ENCODE results near the gene SLC9A9. TPM values are rescaled to one million over a fixed set of nuclear protein-coding genes. Genes with fewer than 3 reads are reported as not detected.

The SLC9A9 gene
- total and polyA plus RNA-seq, 10 of the 15 experiments (the other 5 are each of a cell fraction or from before 2014, with no cell fraction given), result 3.5 to 14.2 (median 9.3) TPM

GRCh38 chr3:143875546-143875945 is 27.3 kb upstream of the SLC9A9 start:
- Histone ChIP-seq H3K4me3 (no peak overlapping the region), H3K9me3 (replicated peaks; ENCODE audit: control insufficient read depth, insufficient read depth, low read length) (no peaks in the 10 kb centered on the region), H4K20me1 (ENCODE audit: control insufficient read depth, insufficient read depth) (no peaks in the 10 kb centered on the region), H3K4me2 (ENCODE audit: control insufficient read depth, insufficient read depth) (no peak overlapping the region), H3K36me3 (ENCODE audit: control insufficient read depth in 2 of 2, insufficient read depth in 2 of 2, low read length in 1 of 2) (no peaks in the 10 kb centered on the region), H3K27ac (ENCODE audit: control insufficient read depth, insufficient read depth) (no peak overlapping the region), H2AFZ (ENCODE audit: control insufficient read depth, low read depth, low read length) (no peak overlapping the region; the same call in 1 of the 2 replicates), H3K27me3 (replicated peaks in 1 of 2; ENCODE audit: control insufficient read depth in 2 of 2, insufficient read depth in 2 of 2, low read length in 1 of 2) (no peaks in the 10 kb centered on the region), H3K9ac (ENCODE audit: control insufficient read depth, insufficient read depth, low read length) (no peak overlapping the region), H3K4me1 (ENCODE audit: control insufficient read depth, insufficient read depth, low read length) (no peaks in the 10 kb centered on the region), H3K79me2 (ENCODE audit: control insufficient read depth, insufficient read depth, low read length) (no peaks in the 10 kb centered on the region)
- DNase-seq (ENCODE audit: low read depth, low spot score) (no peak), ATAC-seq (no peak), FAIRE-seq (no peak)
- ChIA-PET CTCF (no interaction called here), SMC1A (ENCODE audit: uncharacterized antibody, unreplicated experiment) (no interaction called here), RAD21 (ENCODE audit: unreplicated experiment) (no interaction called here), POLR2A (no interaction called here)
- intact Hi-C loops (cut with micrococcal nuclease; ENCODE audit: unreplicated experiment), result no loop called here
- in situ Hi-C loops (cut with MboI), result no loop called here
- no TSS peak for BruUV-seq (replicated peaks)
- TF ChIP-seq RUNX3 (IDR thresholded peaks at IDR 0.05; ENCODE audit: low read length) (no peak), IRF3 (IDR thresholded peaks at IDR 0.05) (no peak), ZNF687 (IDR thresholded peaks at IDR 0.05) (no peak), NFXL1 (IDR thresholded peaks at IDR 0.05; ENCODE audit: borderline replicate concordance) (no peak), SMARCA5 (IDR thresholded peaks at IDR 0.05) (no peak), FOXK2 (IDR thresholded peaks at IDR 0.05) (no peak), SREBF1 (IDR thresholded peaks at IDR 0.05; ENCODE audit: low read length) (no peak), MYC (IDR thresholded peaks at IDR 0.05; ENCODE audit: insufficient read depth, insufficient read length, insufficient replicate concordance, low read length, severe bottlenecking) (no peak), CUX1 (IDR thresholded peaks at IDR 0.05; ENCODE audit: insufficient replicate concordance, low read depth, low read length) (no peak), E2F8 (IDR thresholded peaks at IDR 0.05; ENCODE audit: low read depth, partially characterized antibody) (no peak), POLR2A (IDR thresholded peaks at IDR 0.05; ENCODE audit: low read depth, low read length) (no peak), NBN (IDR thresholded peaks at IDR 0.05) (no peak), FOXM1 (IDR thresholded peaks at IDR 0.05; ENCODE audit: low read depth, low read length) (no peak)
